ENCODE data around the gene NDUFS5.
"Not testable (repeated sequence)": the region's sequence is repeated elsewhere in the genome, so short reads cannot be mapped to it uniquely, and the experiment has no call there.

NDUFS5 gene

DNA sequence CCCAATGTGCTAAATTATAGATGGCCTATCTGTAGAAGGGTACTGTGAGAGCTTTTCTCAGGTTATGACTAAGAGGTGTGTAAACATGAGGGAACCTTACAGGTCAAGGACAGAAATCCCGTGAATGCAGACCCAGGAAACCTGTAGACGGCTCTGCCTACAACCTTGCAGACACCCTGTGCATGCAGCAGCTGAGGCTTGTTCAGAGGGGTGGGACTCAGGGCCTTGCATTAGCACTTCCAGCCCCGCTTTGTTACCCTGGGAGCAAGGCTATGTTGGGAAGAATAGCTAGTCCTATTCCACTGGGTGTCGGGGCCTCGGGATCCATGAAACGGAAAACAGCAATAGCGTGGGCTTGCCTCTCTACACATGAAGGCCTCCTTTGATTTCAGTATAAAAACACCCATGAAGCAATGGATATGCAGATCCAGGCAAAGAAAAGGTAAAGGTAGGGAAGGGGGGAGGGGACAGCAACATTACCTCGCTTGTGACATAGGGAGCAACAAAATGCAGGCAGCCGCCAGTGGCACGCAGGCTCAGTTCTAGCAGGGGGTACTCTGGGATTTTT lies 9.5 kb upstream of the NDUFS5 start:
- DNase-seq: no peak

DNA sequence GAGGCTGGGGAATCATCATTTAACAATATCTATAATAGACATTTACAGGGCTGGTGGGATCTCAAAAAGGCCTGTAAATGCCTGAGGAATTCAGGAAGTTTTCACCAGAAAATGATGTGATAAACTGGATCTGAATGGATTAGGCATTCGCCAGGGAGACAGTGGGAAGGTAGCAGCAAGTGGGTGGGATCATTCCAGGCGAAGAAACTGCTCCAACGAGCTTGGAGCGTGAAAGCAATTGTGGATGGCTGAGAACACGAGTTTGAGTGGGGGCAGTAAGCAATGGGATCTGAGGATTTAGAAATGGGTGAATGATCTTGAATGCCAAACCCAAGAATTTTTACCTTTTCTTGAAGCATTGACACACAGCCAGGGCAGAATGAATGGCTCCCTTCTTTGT lies 8.9 kb upstream of the NDUFS5 start:
- no peak for DNase-seq

DNA sequence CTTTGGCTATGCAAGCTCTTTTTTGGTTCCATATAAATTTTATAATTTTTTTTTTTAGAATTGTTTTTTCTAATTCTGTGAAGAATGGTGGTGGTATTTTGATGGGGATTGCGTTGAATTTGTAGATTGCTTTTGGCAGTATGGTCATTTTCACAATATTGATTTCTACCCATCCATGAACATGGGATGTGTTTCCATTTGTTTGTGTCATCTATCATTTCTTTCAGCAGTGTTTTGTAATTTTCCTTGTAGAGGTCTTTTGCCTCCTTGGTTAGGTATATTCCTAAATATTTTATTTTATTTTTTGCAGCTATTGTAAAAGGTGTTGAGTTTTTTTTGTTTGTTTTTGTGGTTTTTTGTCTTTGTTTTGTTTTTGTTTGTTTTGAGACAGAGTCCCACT lies 5.7 kb upstream of the NDUFS5 start:
- DNase-seq: not testable (repeated sequence)

DNA sequence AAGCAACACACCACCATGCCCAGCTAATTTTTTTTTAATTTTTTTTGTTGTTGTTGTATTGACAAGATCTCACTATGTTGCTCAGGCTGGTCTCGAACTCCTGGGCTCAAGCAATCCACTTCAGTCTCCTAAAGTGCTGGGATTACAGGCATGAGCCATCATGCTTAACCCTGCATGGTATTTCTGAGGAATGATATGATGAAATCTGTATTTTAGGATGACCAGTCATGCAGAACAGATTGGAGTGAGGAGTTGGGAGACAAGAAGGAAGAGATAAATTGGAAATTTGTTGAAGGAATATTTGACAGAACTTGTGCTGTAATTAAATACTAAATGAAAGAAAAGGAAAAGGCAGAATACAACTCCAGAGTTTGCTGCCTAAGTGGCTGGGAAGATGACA lies 4.7 kb upstream of the NDUFS5 start:
- no peak for DNase-seq

DNA sequence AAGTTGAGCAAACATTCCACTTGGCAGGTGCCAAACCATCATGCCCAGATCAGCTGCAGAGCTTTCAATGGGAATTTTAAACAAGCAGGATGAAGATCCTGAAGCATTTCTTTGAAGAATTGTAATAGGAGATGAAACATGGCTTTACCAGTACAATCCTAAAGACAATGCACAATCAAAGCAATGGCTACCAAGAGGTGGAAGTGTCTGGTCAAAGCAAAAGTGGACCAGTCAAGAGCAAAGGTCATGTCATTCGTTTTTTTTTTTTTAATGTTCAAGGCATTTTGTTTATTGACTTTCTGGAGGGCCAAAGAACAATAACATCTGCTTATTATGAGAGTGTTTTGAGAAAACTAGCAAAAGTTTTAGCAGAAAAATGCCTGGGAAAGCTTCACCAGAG lies 3.0 kb upstream of the NDUFS5 start:
- no peak for DNase-seq

DNA sequence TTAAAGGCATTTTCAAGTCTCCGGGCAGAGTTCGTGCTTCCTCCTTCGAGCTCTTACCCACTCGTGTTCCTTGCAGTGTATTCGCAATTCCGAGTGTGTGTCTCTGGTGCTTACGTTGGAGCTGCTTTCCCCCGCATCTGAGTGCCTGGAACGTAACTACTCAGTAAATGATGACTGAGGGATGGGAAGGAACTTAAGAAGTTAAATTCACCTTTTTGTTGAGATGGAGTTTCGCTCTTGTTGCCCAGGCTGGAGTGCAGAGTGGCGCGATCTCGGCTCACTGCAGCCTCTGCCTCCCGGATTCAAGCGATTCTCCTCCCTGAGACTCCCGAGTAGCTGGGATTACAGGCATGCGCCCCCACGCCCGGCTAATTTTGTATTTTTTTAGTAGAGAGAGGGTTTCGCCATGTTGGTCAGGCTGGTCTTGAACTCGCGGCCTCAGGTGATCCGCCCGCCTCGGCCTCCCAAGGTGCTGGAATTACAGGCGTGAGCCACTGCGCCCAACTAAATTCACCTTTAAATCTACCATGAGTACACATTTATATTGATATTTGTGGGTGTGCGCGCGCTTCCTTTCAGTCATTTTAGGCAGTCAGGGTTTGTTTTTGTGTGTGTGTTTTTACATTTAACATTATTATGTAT lies 837 bp downstream of the NDUFS5 start:
- DNase-seq: no peak

DNA sequence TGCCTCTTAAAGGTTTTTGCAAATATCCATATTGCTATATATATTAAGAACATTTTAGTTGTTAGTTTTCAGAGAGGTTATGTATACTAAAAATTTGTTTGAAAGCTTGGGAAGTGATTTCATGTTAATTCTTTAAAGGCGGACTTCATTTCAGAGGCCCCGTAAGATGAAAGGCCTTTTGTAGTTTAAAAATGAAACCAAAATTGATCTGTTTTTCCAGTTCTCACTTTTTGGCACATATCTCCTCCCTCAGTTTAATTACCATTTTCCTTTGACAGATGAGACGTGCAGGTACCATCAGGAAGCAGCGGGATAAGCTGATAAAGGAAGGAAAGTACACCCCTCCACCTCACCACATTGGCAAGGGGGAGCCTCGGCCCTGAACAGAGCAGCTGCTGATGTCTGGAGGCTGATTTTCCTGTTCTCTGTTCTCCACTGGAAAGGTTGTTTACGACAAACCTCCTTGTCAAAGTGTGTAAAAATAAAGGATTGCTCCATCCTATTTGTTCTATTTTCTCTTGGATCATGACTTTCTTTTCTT lies 8.0 kb downstream of the NDUFS5 start:
- DNase-seq: no peak

DNA sequence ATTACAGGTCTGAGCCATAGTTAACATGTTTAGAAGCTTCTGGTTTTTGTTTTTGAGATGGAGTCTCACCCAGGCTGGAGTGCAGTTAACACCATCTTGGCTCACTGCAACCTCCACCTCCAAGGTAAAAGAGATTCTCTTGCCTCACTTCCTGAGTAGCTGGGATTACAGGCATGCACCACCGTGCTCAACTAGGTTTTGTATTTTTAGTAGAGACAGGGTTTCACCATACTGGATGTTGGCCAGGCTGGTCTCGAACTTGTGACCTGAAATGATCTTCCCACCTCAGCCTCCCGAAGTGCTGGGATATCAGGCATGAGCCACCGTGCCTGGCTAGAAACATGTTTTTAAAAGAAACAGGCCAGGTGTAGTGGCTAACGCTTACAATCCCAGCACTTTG lies 10.5 kb downstream of the NDUFS5 start:
- DNase-seq: no peak

DNA sequence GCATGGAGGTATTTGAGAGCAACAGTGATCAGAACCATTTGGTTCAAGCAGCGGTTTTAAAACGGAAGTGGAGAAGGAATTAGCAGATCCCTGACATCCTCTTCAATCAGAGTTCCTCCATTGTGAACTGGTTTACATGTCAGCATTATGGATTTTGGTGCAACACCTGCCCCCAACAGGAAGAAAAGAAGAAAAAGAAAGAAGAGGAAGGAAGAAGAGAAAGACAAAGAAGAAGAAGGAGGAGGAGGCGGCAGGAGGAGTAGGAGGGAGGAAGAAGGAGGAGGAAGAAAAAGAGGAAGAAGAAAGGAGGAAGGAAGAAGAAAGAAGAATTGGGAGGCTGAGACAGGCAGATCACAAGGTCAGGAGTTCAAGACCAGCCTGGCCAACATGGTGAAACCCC lies 17.4 kb downstream of the NDUFS5 start:
- no peak for DNase-seq

DNA sequence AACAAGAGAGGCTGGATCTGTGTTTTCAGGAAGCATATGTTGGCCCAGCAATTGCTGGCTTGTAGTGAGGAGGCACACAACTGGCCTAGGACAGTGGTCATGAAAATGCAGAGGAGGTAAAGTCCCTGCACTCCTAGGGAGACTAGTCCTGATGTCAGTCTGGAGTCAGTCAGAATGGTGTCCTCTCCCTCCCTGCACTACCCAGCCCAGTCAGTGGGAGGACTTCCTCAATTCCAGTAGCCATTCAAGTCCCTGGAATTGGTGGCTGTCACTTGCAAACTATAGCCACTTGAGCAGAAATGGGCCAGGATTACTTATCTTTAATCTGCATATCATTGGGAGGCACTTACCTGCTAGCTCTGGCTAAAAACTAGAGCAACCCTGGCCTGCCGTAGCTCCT lies 18.6 kb downstream of the NDUFS5 start:
- DNase-seq: no peak

DNA sequence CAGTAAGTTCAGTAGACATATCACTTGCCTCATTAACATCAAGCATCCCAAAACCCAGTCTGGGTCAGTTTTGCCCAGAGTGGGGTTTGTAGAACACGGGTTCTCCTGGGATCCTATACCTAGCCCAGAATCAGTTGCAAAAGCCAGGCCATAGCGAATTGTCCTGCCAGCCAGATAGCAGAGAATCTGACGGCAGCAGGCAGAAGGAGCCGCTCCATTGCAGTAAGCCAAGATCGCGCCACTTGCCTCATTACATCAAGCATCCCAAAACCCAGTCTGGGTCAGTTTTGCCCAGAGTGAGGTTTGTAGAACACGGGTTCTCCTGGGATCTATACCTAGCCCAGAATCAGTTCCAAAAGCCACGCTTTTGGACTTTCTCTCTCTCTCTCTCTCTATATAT lies 19.1 kb downstream of the NDUFS5 start:
- no peak for DNase-seq

DNA sequence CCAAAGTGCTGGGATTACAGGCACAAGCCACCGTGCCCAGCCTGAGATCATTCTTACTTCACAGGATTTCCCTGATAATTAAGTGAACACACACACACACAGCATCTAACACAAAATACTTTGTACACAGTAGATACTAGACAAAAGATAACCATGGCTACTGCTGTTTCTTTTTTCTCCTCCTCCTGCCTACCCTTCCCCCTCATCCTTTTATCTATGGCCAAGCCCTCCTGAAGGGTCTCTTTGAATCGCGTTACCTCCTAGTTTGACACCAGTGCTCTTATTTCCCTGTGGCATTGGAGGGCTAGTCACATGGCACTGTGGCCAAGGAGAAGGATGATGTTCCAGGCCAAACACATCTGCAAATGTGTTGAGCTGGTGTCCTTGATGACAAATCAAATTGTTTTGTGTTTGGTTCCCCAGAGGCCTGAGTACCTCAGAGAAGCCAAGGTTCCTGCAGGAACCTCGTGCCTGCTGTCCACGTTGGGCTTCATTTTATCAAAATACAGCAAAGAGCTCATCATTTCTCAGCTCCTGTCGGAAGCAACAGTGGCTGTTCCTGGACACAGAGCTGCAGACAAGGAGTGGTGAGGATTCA lies 20.6 kb downstream of the NDUFS5 start:
- no peak for DNase-seq

DNA sequence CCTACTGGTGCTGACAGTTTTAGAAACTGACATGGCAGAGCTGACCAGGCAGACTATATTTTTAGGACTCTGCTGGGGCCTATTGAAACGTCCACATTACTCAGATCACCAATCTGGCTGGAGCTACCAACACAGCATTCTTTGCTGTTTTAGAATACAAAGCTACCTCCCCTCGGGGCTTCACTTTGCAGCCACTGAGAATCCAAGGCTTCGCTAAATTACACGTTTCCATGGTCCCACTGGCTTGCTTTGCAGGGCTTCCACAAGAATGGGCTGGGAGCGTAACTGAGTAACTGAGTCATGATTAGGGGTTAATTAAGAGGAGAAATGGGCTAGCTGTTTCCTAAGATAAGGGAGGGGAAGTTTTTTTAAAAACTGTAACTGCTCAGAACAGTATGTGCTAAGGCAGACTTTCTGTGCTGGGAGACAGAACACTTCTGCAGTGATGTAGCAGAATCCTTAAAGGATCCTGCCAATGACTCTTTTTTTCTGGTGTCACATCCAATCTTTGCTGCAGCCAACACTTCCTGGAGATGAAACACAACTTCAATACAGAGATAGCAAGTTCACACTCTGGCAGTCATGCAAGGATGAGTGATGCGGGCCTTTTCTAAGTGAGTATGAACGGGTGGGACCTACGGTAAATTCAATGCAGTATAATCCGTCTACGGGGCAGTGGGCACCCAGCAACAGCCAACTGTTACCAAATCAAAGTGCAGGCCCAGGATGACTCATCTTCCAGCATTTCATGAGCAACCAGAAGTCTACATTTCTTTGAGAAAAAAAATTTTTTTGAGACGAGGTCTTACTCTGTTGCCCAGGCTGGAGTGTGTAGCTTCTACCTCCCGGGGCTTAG lies 21.5 kb downstream of the NDUFS5 start:
- DNase-seq: no peak

DNA sequence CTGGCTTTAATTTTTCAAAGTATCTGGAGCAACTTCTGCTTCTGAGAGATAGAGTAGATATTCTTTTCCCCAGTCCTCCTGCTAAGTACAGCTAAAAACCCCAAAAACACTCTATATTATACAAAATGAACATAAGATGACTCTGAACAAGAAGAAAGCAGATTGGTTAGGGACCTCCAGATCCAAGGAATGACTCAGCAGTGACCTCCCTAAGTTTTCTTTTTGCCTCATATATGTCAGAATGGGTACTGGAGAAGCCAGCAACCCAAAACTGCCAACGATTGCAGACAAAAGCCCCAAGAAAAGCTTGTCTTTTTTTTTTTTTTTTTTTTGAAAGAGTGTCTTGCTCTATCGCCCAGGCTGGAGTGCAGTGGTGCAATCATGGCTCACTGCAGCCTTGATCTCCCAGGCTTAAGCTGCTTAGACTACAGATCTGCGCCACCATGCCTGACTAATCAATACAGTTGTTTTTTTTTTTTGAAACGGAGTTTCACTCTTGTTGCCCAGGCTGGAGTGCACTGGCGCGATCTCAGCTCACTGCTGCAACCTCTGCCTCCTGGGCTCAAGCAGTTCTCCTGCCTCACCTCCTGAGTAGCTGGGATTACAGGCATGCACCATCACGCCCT lies 22.7 kb downstream of the NDUFS5 start:
- DNase-seq: no peak

DNA sequence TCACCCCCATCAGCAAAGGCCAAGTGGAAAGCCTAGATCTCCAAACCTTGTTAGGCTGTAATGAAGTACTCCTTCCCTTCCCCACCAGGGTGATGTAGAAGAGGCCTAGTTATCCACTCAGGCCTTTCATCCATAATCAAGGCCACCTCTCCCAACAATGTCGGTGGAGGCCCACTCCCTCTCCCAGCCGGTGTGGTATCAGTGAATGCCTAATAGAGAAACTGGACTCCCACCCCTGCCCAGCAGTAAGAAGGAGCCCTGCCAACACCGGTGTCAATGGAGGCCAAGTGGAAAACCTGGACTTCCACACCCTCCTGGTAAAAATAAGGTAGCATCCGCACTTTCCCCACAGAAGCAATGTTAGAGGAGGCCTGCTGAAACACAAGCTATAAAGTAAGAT lies 23.9 kb downstream of the NDUFS5 start:
- no peak for DNase-seq

DNA sequence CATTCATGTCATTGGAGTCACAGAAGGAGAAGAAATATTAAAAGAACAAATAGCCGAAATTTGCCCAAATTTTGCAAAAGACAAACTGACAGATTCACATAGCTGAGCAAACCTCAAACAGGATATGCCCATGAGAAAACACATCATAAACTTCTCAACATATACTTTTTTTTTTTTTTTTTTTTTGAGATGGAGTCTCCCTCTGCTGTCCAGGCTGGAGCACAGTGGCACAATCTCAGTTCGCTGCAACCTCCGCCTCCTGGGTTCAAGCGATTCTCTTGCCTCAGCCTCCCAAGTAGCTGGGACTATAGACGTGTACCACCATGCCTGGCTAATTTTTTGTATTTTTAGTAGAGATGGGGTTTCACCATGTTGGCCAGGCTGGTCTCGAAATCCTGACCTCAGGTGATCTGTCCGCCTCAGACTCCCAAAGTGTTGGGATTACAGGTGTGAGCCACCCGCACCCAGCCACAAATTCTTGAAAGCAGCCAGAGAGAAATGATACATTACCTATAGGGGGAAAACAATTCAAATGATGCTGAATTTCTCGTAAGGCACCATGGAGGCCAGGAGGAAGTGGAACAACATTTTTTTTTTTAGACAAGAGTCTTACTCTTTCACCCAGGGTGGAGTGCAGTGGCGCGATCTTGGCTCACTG lies 25.2 kb downstream of the NDUFS5 start:
- DNase-seq: not testable (repeated sequence)

DNA sequence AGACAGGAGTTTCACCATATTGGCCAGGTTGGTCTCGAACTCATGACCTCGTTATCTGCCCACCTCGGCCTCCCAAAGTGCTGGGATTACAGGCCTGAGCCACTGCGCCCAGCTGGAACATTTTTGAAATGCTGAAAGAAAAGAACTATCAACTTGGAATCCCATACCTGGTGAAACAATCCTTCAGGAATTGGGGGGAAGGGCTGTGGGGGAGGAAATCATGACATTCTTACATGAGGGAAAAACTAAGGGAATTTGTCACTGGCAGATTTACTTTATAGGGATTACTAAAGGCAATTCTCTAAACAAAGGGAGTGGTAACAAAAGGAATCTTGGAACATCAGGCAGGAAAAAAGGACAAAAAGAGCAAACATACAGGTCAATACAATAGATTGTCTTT lies 25.8 kb downstream of the NDUFS5 start:
- no peak for DNase-seq

DNA sequence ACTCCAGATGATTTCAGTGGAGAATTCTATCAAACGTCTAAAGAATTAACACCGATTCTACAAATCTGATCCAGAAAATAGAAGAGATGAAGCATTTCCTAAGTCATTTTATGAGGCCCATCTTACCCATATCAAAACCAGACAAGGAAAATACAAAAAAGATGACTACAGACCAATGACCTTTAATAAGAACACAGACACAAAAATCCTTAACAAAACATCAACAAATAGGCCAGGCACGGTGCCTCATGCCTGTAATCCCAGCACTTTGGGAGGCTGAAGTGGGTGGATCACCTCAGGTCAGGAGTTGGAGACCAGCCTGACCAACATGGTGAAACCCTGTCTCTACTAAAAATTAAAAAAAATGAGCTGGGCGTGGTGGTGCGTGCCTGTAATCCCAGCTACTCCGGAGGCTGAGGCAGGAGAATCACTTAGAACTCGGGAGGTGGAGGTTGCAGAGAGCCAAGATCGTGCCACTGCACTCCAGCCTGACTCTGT lies 29.1 kb downstream of the NDUFS5 start:
- not testable (repeated sequence) for DNase-seq

DNA sequence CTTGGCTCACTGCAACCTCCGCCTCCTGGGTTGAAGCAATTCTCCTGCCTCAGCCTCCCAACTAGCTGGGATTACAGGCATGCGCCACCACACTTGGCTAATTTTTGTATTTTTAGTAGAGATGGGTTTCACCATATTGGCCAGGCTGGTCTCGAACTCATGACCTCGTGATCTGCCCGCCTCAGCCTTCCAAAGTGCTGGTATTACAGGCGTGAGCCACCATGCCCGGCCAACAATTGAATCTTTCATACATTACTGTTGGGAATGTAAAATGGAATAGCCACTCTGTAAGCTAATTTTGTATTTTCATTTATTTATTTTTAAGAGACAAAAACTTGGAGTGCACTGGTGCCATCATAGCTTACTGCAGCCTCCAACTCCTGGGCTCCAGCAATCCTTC lies 35.4 kb downstream of the NDUFS5 start:
- not testable (repeated sequence) for DNase-seq

DNA sequence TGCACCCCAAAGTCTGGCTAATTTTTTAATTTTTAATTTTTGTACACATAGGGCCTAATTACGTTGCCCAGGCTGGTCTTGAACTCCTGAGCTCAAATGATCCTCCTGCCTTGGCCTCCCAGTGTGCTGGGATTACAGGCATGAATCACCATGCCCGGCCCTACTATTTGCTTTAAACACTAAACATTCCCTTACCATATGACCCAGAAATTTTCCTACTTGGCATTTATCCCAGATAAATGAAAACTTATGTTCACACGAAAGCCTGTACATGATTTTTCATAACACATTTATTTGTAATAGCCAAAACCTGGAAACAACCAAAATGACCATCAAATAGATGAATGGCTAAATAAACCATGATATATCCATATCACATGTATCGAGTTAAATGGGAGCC lies 35.8 kb downstream of the NDUFS5 start:
- DNase-seq: no peak

DNA sequence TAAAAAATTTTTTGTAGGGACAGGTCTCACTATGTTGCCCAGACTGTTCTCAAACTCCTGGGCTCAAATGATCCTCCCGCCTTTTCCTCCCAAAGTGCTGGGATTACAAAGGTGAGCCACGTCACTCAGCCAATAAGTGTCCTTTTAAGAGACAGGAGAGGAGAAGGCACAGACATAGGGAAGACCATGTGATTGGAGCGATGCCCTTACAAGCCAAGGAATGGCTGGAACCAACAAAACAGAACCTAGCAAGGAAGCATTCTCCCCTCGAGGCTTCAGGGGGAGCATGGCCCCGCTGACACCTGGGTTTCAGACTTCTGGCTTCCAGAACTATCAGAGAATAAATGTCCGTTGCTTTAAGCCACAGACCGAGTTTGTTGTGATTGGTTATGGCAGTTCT lies 37.0 kb downstream of the NDUFS5 start:
- DNase-seq: no peak

DNA sequence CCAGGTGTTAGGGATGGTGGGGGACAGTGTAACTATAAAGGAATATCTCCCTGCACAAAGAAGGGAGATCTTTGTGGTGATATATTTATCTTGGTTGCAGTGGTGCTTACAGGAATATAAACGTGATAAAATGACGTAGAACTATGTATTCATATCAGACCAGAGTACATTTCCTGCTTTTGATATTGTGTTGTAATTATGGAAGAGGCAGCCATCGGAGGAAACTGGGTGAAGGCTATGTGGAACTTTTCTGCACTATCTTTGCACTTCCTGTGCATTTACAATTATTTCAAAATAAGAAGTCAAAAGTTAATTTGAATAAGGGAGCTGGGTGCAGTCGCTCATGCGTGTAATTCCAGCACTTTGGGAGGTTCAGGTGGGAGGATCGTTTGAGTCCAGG lies 37.6 kb downstream of the NDUFS5 start:
- DNase-seq: no peak
